Activated naive CD4-positive, alpha-beta T cell treated with Interleukin-2 at 50 U/mL for 16 hours (primary cell): ENCODE measurements around the gene ADORA1.

Experiments
- DNase-seq: peaks from one replicate; pipeline ENCODE4 v3.0.0-alpha.2; 2020

ADORA1 gene

GRCh38 chr1:203095061-203095690, 32.4 kb upstream of the ADORA1 start:
- DNase-seq = no peak

GRCh38 chr1:203096566-203096965, 31.0 kb upstream of the ADORA1 start:
- DNase-seq = no peak

- DNase-seq = no peak
These were observed 30.5 kb upstream of the ADORA1 start for GRCh38 chr1:203097001-203097400.

GRCh38 chr1:203098445-203098844, 29.1 kb upstream of the ADORA1 start:
- no peak for DNase-seq

- no peak for DNase-seq
These were observed 28.5 kb upstream of the ADORA1 start for GRCh38 chr1:203098914-203099520.

GRCh38 chr1:203099805-203100515, 27.6 kb upstream of the ADORA1 start:
- DNase-seq = no peak

GRCh38 chr1:203100516-203100869, 27.0 kb upstream of the ADORA1 start:
- DNase-seq = no peak

- no peak for DNase-seq
These were observed 25.5 kb upstream of the ADORA1 start for GRCh38 chr1:203101813-203102634.

GRCh38 chr1:203103216-203103615, 24.3 kb upstream of the ADORA1 start:
- no peak for DNase-seq

GRCh38 chr1:203103829-203104495, 23.6 kb upstream of the ADORA1 start:
- no peak for DNase-seq

- DNase-seq = no peak
These were observed 22.6 kb upstream of the ADORA1 start for GRCh38 chr1:203104789-203105390.

GRCh38 chr1:203112475-203112874, 15.1 kb upstream of the ADORA1 start:
- DNase-seq = no peak

- DNase-seq = no peak
These were observed 14.2 kb upstream of the ADORA1 start for GRCh38 chr1:203113308-203113707.

GRCh38 chr1:203114202-203114601, 13.3 kb upstream of the ADORA1 start:
- no peak for DNase-seq

GRCh38 chr1:203116091-203116820, 11.3 kb upstream of the ADORA1 start:
- DNase-seq = no peak

GRCh38 chr1:203117611-203118575, 9.6 kb upstream of the ADORA1 start:
- DNase-seq = no peak

GRCh38 chr1:203120325-203121153, 7.0 kb upstream of the ADORA1 start:
- DNase-seq = no peak

- DNase-seq = no peak
These were observed 6.1 kb upstream of the ADORA1 start for GRCh38 chr1:203121186-203122015.

GRCh38 chr1:203122159-203122558, 5.4 kb upstream of the ADORA1 start:
- DNase-seq = no peak
